Prostate gland (tissue), 2 donors: Measurements from ENCODE around the gene TPRX2.

Experiments
- CTCF ChIP-seq, 4 experiments: fragments of 200-600 bp in 2 of 4; fragments of 450-650 bp in 2 of 4; sonication (generic) in 2 of 4; IDR thresholded peaks; 1 replicate in 3 of 4; 2 replicates in 1 of 4; pipeline ENCODE4 v1.5.1; 2016 to 2019; ENCODE audit warnings: antibody characterized with exemption in 4 of 4, mild to moderate bottlenecking in 2 of 4, moderate library complexity in 2 of 4
- POLR2A ChIP-seq: fragments of 450-650 bp; IDR thresholded peaks from one replicate; pipeline ENCODE4 v1.6.1; 2016; ENCODE audit warnings: antibody characterized with exemption, mild to moderate bottlenecking
- POLR2AphosphoS5 ChIP-seq: sonication (generic); formaldehyde crosslinking; IDR thresholded peaks from one replicate; pipeline ENCODE4 v1.6.1; 2017; ENCODE audit warnings: antibody characterized with exemption

- TF ChIP-seq POLR2A (no peak), CTCF (IDR thresholded peaks at IDR 0.05) (no peak), POLR2AphosphoS5 (no peak)
These were observed 6.0 kb upstream of the TPRX2 start for GRCh38 chr19:47853003-47853402.
